ENCODE measurements around the gene RNASE9. TPM values are rescaled to one million over a fixed set of nuclear protein-coding genes. Genes with fewer than 3 reads are reported as not detected.

The RNASE9 gene
- total and polyA plus RNA-seq, 2 donors (not counting 1 experiment from before 2014, with no cell fraction given) = not detected

- H3K4me1 Mint-ChIP-seq = peaks cover 3% of the 10 kb centered on the region
- no peak overlapping the region for H3K27ac Mint-ChIP-seq
- Histone ChIP-seq H2AFZ (ENCODE audit: insufficient read depth, low read depth, low read length, poor library complexity, severe bottlenecking) (peak overlapping the region; percentile 81), H3K4me3 (ENCODE audit: control extremely low read depth in 1 of 5, extremely low read depth in 1 of 5, insufficient read depth in 1 of 5, low read depth in 2 of 5, low read length in 4 of 5) (peak overlapping the region; percentile 74 to 92 (median 86)), H3K4me1 (ENCODE audit: control insufficient read depth in 2 of 2, insufficient read depth in 2 of 2, low read length in 2 of 2) (peaks cover 35 to 48% of the 10 kb centered on the region in 2 donors), H3K9me3 (ENCODE audit: control extremely low read depth in 1 of 3, control insufficient read depth in 2 of 3, insufficient read depth in 1 of 3, low read length in 2 of 3) (no peaks in the 10 kb centered on the region), H4K20me1 (ENCODE audit: control insufficient read depth, insufficient read depth, low read length, poor library complexity, severe bottlenecking) (no peaks in the 10 kb centered on the region), H3K9ac (ENCODE audit: low read length) (peak overlapping the region; percentile 83), H3K79me2 (ENCODE audit: control insufficient read depth, insufficient read depth, low read length) (no peaks in the 10 kb centered on the region), H3K4me2 (replicated peaks; ENCODE audit: low read depth, low read length, poor library complexity, severe bottlenecking) (peak overlapping the region; percentile 94), H3K27me3 (replicated peaks in 1 of 4; ENCODE audit: control extremely low read depth in 1 of 4, control insufficient read depth in 3 of 4, insufficient read depth in 4 of 4, low read length in 3 of 4) (no peaks in the 10 kb centered on the region), H3K27ac (ENCODE audit: low read length in 2 of 2) (peak overlapping the region; percentile 11 to 37), H3K36me3 (replicated peaks in 1 of 2; ENCODE audit: control extremely low read depth in 1 of 2, control insufficient read depth in 1 of 2, extremely low read depth in 1 of 2, insufficient read depth in 2 of 2, low read length in 1 of 2) (no peaks in the 10 kb centered on the region)
- no peak overlapping the region for H3K4me3 Mint-ChIP-seq
- ChIA-PET POLR2A (interaction anchor here (1.2 to 1.6 kb wide), 3 partner anchors 74 to 281 kb away, joined by 3 to 4 read pairs (median 3); no protein-coding TSS in a partner anchor), CTCF (interaction anchor here (0.9 to 8.9 kb wide), 24 partner anchors 9 to 280 kb away, joined by 3 to 215 read pairs (median 5); partner anchors contain the start of genes CCNB1IP1, PARP2, RNASE4 and TEP1)
- no peaks in the 10 kb centered on the region for H3K27me3 Mint-ChIP-seq
- H3K9me3 Mint-ChIP-seq (ENCODE audit: insufficient read depth) = no peaks in the 10 kb centered on the region
- WGBS (ENCODE audit: insufficient coverage) = 0% methylated on average over 29 of the region's 44 CpGs
- TF ChIP-seq EZH2 (IDR thresholded peaks at IDR 0.05; ENCODE audit: borderline replicate concordance, insufficient read depth, low read depth, low read length, poor library complexity, severe bottlenecking) = no peak
- TF ChIP-seq CTCF (IDR thresholded peaks at IDR 0.05) = peak; percentile 96
- ATAC-seq (ENCODE audit: low read depth) = peak; percentile 25
- DNase-seq = peak; percentile 91
- intact Hi-C loops (cut with micrococcal nuclease) = loop anchor here (1.0 to 10.0 kb wide), 8 partner anchors 78 to 495 kb away; partner anchors contain the start of genes PARP2, RNASE6, TEP1 and TMEM253
Measured at GRCh38 chr14:20609215-20610001, 48.6 kb upstream of the RNASE9 start.
